Stimulated activated CD4-positive, alpha-beta T cell treated with anti-CD3 and anti-CD28 coated beads, Interleukin-2, amount 100 ng/mL, for 4 hours (primary cell): ENCODE measurements around the gene IGF2BP2.
"Not testable (repeated sequence)": the region's sequence is repeated elsewhere in the genome, so short reads cannot be mapped to it uniquely, and the experiment has no call there.

ENCODE experiments used
- DNase-seq: peaks from one replicate; pipeline ENCODE4 v3.0.0-alpha.2; 2020; ENCODE audit warnings: low read depth

IGF2BP2 gene

DNA sequence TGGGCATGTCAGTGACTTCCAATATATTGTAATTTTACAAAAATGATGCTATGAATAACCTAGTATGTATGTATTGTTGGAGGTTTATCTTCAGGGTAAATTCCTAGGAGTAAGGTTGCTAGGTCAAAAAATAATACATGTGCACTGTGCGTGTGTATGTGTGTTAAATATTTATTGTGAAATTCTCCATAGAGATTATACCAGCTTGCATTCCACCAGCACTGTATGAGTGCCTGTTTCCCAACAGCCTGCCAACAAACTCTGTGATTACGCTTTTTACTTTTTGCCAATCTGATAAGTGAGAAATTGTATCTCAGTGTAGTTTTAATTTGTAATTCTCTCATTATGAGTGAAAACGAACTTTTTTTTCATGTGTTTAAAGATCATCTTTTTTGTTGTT, 12.6 kb upstream of the IGF2BP2 start:
- no peak for DNase-seq

DNA sequence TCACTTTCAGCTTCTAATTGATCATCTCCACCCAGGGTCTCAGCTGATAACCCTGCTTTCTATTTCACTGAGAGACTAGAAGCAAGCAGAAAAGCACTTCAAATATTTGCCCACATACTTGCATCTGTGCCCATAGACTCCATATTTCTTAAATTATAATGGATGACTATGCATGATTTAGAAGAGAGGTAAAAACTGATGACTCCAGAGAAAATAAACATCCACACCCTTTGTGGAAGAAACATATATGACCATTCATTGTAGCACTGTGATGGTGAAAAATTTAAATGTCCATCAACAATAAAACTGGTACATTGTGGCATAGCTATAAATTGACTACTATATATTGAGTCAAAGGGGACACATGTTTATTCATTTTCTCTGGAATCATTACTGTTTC, 7.1 kb upstream of the IGF2BP2 start:
- no peak for DNase-seq

- no peak for DNase-seq
Observed at GRCh38 chr3:185831195-185831594, 6.4 kb upstream of the IGF2BP2 start.

DNA sequence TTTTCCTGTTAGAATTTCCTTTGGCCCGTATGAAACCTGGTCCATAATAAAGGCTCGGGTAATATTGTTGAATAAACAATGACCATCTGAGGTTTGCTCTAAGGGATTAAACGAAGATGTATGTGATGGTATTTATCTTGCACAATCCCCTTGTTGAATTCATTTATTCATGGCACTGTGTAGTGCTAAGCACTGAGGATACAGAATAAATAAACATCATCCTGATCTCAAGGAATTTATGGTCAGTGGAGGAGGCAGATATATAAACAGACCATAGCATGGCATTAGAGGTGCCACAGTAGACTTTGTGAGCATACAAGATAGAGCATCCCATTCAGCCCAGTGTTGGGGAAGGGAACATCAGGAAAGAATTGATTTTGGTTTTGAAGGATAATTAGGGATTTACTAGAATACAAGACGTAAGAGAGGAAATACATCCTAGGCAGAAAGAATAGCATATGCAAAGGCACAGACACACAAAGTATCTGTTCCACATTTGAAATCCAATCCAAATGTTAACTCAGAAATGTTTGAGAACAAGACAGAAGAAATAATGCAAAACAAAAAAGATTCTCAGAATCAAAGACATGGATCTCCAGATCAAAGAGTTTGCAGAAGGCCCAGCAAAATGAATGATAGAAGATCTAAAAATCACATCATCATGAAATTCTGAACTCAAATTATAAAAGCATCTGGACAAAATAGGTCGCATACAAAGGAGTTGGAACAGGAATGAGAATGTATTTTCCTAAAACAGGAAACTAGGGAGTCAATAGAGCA, 5.4 kb upstream of the IGF2BP2 start:
- no peak for DNase-seq

DNA sequence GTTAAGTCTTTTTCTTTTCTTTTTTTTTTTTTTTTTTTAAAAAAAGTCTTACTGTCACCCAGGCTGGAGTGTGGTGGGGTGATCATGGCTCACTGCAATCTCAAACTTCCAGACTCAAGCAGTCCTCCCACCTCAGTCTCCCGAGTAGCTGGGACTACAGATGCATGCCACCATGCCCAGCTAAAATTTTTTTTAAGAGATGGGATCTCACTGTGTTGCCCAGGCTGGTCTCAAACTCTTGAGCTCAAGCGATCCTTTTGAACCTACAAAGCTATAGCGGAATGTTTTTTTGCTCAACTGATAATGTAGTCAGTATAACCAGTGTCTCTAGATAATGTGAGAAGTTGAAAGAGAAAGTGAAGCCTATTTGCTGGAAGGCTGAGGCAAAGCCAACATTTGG, 3.9 kb upstream of the IGF2BP2 start:
- no peak for DNase-seq

DNA sequence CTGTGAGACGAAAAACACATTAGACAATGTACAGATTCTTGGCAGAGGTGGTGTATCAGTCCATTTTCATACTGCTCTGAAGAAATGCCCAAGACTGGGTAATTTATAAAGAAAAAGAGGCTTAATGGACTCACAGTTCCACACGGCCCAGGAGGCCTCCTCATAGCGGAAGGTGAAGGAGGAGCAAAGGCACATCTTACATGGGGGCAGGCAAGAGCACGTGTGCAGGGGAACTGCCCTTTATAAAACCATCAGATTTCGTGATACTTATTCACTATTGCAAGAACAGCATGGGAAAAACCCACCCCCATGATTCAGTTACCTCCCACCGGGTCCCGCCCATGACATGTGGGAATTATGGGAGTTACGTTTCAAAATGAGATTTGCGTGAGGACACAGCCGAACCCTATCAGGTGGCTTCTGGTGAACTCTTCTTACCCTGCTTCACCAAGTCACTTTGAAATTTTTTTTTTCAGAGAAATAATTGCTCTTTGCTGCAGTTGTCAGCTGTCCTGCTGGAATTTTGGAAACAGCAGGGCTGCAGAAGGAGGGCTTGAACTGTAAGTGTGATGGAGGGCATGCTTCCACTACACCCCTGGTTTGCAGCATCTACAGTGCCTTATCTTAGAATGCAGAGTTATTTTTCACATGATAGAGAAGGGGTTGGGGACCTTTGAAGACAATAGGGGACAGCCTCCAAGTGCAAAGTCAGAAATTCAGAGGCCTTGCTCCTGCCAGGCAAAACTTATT, 2.9 kb upstream of the IGF2BP2 start:
- no peak for DNase-seq

DNA sequence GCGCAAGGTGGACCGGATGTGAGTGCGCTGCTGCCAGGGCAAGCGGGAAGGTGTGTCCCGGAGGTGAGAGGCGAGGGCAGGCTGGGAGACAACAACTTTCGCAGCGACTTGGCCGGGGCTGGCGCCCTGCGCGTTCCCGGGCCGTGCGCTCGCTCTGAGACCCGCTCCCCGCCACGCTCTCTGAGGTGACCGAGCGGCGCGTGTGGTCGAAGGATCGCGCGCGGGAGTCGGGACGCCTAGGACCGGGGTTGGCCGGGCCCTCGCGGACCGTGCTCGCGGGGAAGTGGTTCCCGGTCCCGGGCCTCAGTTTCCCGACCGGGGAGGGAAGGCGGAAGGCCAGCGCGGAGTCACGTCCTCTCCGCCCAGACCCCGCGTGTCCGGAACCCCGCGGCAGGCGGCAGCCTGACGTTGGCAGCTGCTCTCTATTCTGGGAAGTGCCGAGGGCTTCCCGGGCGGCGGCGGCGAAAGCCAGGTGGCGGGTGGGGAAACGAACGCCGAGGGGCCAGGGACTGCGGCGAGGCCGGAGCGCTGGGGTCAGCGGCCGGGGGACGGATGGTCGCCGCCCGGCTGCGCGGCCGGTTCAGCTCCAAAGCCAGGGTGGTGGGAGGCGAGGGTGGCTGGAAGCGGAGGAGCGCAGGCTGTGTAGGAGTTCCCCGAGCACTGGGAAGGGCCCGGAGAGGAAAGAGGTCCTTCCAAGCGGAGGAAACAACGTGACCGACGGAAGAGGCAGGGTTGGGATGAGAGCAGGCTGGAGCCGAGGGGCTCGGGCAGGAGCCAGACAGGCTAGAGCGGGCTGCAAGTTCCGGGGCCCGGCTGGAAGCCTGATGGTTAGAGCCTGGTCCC, 1.0 kb upstream of the IGF2BP2 start:
- peak; percentile 39 for DNase-seq

- DNase-seq, result no peak
Observed at GRCh38 chr3:185824051-185825005, 514 bp downstream of the IGF2BP2 start.

- DNase-seq, result peak; percentile 6
Observed at GRCh38 chr3:185823078-185824044, 1.5 kb downstream of the IGF2BP2 start.

DNA sequence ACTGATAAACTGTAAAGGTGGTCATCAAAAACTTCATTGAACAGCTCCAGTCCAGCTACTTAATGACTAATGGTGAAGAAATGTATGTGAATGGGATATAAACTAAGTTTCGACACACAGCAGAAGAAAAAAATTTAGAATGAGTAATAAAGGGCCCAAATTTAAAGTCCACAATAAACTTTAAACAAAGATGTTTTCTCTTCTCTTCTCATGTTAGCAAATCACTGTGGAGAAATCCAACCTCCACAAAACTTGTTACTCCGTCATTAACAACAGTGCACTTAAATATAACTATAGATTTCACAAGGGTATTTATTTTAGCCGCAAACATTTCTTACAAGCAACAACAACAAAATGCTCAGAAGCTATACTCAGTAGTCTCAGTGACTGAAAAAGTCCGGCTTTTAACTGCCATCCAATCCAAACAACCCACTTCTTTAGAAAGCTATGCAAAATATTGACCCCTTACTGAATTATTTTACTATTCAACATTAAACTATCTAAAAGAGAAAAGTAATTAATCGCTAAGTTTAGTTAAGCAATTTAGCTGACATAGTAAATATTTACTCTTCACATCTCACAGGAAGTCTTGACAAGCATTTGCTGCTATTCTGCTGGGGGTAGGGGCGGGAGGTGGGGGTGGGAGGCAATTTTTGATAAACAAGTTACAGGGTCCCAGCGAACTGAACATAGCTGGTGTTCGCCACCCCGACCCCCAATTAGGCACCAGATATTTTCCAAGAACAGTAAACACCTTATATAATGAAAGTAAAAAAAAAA, 2.4 kb downstream of the IGF2BP2 start:
- no peak for DNase-seq

DNA sequence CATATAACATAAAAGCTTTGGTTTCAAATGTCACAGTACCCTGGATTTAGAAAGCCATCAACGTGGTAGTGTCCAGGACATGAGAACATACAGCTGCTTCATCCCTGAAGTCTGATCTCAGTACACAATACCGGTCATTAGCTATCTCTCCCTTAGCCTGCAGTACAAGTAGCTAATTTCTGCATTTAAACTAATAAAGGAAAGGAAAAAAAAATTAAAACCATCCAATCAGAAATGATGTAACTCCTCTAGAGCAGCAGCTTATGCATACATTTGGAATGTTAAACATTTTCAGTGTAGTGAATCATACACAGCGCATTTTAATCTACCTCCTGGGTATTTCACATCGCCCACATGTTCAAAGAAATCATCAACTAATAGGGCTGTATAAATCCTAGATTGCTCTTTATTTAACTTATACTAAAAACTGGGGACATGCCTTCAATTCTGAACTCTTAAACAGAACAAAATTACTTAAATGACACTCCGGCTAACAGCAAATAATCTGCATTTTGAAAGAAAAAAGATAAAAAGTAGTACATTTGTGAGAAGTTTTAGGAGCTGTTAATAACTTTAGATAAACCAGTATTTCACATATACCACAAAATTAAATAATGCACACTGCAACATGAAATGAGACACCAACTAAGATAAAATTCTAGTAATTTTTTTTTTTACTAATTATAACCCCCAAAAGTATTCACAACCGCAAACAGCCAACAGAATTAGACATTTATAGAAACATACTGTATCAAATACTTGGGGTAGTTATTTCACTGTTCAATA, 3.7 kb downstream of the IGF2BP2 start:
- no peak for DNase-seq

DNA sequence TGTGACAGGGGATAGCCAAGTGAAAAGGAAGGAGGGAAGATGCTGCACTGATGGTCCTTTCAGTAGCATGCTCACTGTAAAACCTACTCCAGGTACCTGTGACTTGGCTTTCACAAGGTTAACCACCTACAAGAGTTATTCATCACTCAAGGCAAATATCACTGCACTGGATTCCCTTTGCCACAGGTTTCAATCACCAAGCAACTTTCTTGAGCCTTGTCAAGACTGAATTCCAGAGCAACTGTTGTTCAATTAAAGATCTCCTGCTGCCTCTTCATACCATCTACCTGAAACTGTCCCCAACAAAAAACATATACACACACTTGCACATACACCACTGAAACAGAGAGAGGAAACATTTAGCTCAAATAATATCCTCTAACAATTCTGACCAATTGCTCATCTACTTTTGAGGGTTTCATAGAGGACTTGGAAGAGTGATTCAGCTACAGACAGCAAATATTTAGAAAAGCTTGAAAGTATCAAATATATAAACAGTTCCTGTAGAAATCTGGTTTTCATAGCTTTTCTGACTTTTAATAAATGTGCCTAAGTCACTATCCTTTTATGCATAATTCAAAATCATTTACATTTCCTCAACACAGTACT, 6.5 kb downstream of the IGF2BP2 start:
- no peak for DNase-seq

GRCh38 chr3:185815391-185816282, 9.2 kb downstream of the IGF2BP2 start:
- no peak for DNase-seq

- no peak for DNase-seq
Observed at GRCh38 chr3:185813691-185814215, 11.1 kb downstream of the IGF2BP2 start.

DNA sequence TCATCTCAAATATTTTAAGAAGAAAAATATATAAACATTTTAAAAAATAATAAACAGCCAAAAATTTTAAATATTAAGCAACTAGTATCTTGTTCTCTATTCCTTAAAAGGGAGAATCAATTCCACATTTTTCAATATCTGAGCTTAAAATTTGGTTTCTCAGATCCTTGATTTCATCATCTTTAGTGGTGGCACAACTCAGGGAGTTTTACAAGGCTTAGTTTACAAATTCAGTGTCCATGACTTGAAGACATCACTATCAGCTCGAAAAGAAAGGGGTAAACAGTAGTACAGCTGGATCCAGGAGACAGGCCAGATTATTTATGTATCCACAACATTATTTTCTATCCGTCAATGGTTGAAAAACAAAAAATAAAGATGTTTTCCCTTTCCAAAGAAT, 11.6 kb downstream of the IGF2BP2 start:
- DNase-seq, result no peak

GRCh38 chr3:185807445-185808068, 17.3 kb downstream of the IGF2BP2 start:
- DNase-seq, result no peak

DNA sequence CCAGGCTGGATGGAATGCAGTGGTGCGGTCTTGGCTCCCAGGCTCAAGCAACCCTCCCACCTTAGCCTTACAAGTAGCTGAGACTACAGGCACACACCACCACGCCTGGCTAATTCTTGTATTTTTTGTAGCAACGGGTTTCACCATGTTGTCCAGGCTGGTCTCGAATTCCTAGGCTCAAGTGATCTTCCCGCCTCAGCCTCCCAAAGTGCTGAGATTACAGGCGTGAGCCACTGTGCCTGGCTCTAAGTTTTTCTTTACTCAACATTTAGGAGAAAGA, 26.1 kb downstream of the IGF2BP2 start:
- DNase-seq, result not testable (repeated sequence)
